ENCODE measurements around the gene GRID1. TPM values are rescaled to one million over a fixed set of nuclear protein-coding genes. Genes with fewer than 3 reads are reported as not detected.
"Not testable (repeated sequence)": the region's sequence is repeated elsewhere in the genome, so short reads cannot be mapped to it uniquely, and the experiment has no call there.

GRID1 gene
- total RNA-seq, 1 donor from 2014 or later, result 3.0 TPM

- intact Hi-C loops (cut with DNase I), result no loop called here
- no peak for DNase-seq (ENCODE audit: low spot score)
These were observed 430.4 kb downstream of the GRID1 start for GRCh38 chr10:85936161-85936560.

- no peak for DNase-seq (ENCODE audit: low spot score)
- intact Hi-C loops (cut with DNase I), result no loop called here
These were observed 432.0 kb downstream of the GRID1 start for GRCh38 chr10:85934586-85934985.

- not testable (repeated sequence) for DNase-seq (ENCODE audit: low spot score)
- intact Hi-C loops (cut with DNase I), result loop anchor here (10.0 kb wide), 1 partner anchor 435 kb away; the partner anchor contains the start of gene GRID1
These were observed 436.6 kb downstream of the GRID1 start for GRCh38 chr10:85929993-85930392.

GRCh38 chr10:85927952-85928665 lies 438.5 kb downstream of the GRID1 start:
- intact Hi-C loops (cut with DNase I), result loop anchor here (10.0 kb wide), 1 partner anchor 437 kb away; the partner anchor contains the start of gene GRID1
- no peak for DNase-seq (ENCODE audit: low spot score)

GRCh38 chr10:85926986-85927385 lies 439.6 kb downstream of the GRID1 start:
- no peak for DNase-seq (ENCODE audit: low spot score)
- intact Hi-C loops (cut with DNase I), result loop anchor here (10.0 kb wide), 1 partner anchor 438 kb away; the partner anchor contains the start of gene GRID1

GRCh38 chr10:85926136-85926535 lies 440.5 kb downstream of the GRID1 start:
- intact Hi-C loops (cut with DNase I), result loop anchor here (10.0 kb wide), 1 partner anchor 439 kb away; the partner anchor contains the start of gene GRID1
- DNase-seq (ENCODE audit: low spot score), result no peak

GRCh38 chr10:85925201-85925750 lies 441.3 kb downstream of the GRID1 start:
- intact Hi-C loops (cut with DNase I), result loop anchor here (10.0 kb wide), 1 partner anchor 440 kb away; the partner anchor contains the start of gene GRID1
- no peak for DNase-seq (ENCODE audit: low spot score)

GRCh38 chr10:85924382-85925102 lies 442.1 kb downstream of the GRID1 start:
- intact Hi-C loops (cut with DNase I), result loop anchor here (10.0 kb wide), 1 partner anchor 440 kb away; the partner anchor contains the start of gene GRID1
- no peak for DNase-seq (ENCODE audit: low spot score)

- no peak for DNase-seq (ENCODE audit: low spot score)
- intact Hi-C loops (cut with DNase I), result loop anchor here (10.0 kb wide), 1 partner anchor 442 kb away; the partner anchor contains the start of gene GRID1
These were observed 444.1 kb downstream of the GRID1 start for GRCh38 chr10:85922356-85923129.

- DNase-seq (ENCODE audit: low spot score), result no peak
- intact Hi-C loops (cut with DNase I), result loop anchor here (10.0 kb wide), 1 partner anchor 443 kb away; the partner anchor contains the start of gene GRID1
These were observed 444.8 kb downstream of the GRID1 start for GRCh38 chr10:85921789-85922188.

- intact Hi-C loops (cut with DNase I), result loop anchor here (10.0 kb wide), 1 partner anchor 444 kb away; the partner anchor contains the start of gene GRID1
- DNase-seq (ENCODE audit: low spot score), result no peak
These were observed 446.3 kb downstream of the GRID1 start for GRCh38 chr10:85920311-85920710.

- intact Hi-C loops (cut with DNase I), result loop anchor here (10.0 kb wide), 1 partner anchor 445 kb away; the partner anchor contains the start of gene GRID1
- DNase-seq (ENCODE audit: low spot score), result no peak
These were observed 447.0 kb downstream of the GRID1 start for GRCh38 chr10:85919491-85920021.

GRCh38 chr10:85918371-85918770 lies 448.2 kb downstream of the GRID1 start:
- no peak for DNase-seq (ENCODE audit: low spot score)
- intact Hi-C loops (cut with DNase I), result no loop called here

GRCh38 chr10:85917601-85918000 lies 449.0 kb downstream of the GRID1 start:
- intact Hi-C loops (cut with DNase I), result no loop called here
- DNase-seq (ENCODE audit: low spot score), result no peak

- intact Hi-C loops (cut with DNase I), result no loop called here
These were observed 449.5 kb downstream of the GRID1 start for GRCh38 chr10:85916994-85917573.

GRCh38 chr10:85916286-85916685 lies 450.3 kb downstream of the GRID1 start:
- intact Hi-C loops (cut with DNase I), result no loop called here
- no peak for DNase-seq (ENCODE audit: low spot score)

More at GRCh38 chr10:85916994-85917573, 449.5 kb downstream of the GRID1 start:
- DNase-seq (ENCODE audit: low spot score), result no peak

GRCh38 chr10:85915245-85915846 lies 451.2 kb downstream of the GRID1 start:
- DNase-seq (ENCODE audit: low spot score), result no peak
- intact Hi-C loops (cut with DNase I), result no loop called here

GRCh38 chr10:85914720-85915119 lies 451.9 kb downstream of the GRID1 start:
- no peak for DNase-seq (ENCODE audit: low spot score)
- intact Hi-C loops (cut with DNase I), result no loop called here
